Heart left ventricle (tissue), 13 donors: ENCODE measurements around the gene OR52I1.

Source experiments
- POLR2A ChIP-seq, 2 donors: fragments of 450-650 bp; IDR thresholded peaks; one replicate each; pipeline ENCODE4 v1.6.1; 2017; ENCODE audit warnings: antibody characterized with exemption in 2 of 2, mild to moderate bottlenecking in 2 of 2, moderate library complexity in 2 of 2
- TF ChIP-seq, protein P1 (sequence below), 12 donors: fragments of 200-600 bp; sonication (generic) in 4 of 12; IDR thresholded peaks; one replicate each; pipeline versions ENCODE4 v1.5.0 to v1.8.0; 2018 to 2022; ENCODE audit warnings: antibody characterized with exemption in 12 of 12, mild to moderate bottlenecking in 5 of 12
- donor health status: ischemic (EF 13 %, LVEDD 7.1; RV severe dilation, severe dysfunction).
- donor health status: DM: no; HTN: yes; CAD: no.
- donor health status: DM: no; HTN: no; CAD: no.
- donor health status: ischemic (EF 25% LVEDD 6.9; RV normal size, moderate dysfunction).
- donor health status: ischemic (EF 25% LVEDD 5.7; RV mildly dilated, moderate dysfunction).
- donor health status: ischemic (EF 35%, LVEDD 5.7; RV mildly dilated, moderate dysfunction).
- donor health status: nonischemic (EF 11% LVEDD 7.7; RV severe dilation, severe dysfunction).
- donor health status: DM: yes; HTN: yes; CAD: no.
- donor health status: PGD.
- donor health status: ischemic (EF 29% LVEDD 5.4; RV normal size, mild dysfunction).
- donor health status: nonischemic (EF 23%, LVEDD 6.1; RV moderate dilation, normal function).

DNA sequence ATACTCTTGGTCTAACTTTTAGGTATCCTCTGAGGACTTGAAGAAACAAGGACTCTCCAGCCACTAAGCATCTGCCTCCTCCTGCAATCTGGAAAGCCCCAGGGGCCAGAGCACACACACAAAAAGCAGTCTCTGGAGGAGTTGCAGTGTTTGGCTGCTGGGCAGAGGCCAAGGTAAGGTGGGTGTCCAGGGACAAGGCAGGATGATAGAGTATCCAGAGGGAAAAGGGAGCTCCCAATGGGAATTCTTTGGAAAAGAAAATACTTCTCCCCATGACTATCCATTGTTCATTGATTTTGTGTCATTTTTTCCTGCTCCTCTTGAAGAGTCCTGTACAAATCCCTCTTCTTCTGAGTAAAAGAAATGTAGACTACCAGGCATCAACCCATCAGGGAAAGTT, 12.4 kb upstream of the OR52I1 start, which contains the start of gene OR52I2:
- TF ChIP-seq, protein P1, sequence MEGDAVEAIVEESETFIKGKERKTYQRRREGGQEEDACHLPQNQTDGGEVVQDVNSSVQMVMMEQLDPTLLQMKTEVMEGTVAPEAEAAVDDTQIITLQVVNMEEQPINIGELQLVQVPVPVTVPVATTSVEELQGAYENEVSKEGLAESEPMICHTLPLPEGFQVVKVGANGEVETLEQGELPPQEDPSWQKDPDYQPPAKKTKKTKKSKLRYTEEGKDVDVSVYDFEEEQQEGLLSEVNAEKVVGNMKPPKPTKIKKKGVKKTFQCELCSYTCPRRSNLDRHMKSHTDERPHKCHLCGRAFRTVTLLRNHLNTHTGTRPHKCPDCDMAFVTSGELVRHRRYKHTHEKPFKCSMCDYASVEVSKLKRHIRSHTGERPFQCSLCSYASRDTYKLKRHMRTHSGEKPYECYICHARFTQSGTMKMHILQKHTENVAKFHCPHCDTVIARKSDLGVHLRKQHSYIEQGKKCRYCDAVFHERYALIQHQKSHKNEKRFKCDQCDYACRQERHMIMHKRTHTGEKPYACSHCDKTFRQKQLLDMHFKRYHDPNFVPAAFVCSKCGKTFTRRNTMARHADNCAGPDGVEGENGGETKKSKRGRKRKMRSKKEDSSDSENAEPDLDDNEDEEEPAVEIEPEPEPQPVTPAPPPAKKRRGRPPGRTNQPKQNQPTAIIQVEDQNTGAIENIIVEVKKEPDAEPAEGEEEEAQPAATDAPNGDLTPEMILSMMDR (IDR thresholded peaks at IDR 0.05) = no peak
- TF ChIP-seq POLR2A (IDR thresholded peaks at IDR 0.05) = no peak
